DMS 273 treated with DMSO at 0.1 percent for 48 hours (cell line): ENCODE measurements around the gene PCDHA11.
"Not testable (repeated sequence)": the region's sequence is repeated elsewhere in the genome, so short reads cannot be mapped to it uniquely, and the experiment has no call there.

Experiments used
- DNase-seq: peaks from one replicate; lab custom pipeline; 2025; lab: John Stamatoyannopoulos, UW

The PCDHA11 gene

DNA sequence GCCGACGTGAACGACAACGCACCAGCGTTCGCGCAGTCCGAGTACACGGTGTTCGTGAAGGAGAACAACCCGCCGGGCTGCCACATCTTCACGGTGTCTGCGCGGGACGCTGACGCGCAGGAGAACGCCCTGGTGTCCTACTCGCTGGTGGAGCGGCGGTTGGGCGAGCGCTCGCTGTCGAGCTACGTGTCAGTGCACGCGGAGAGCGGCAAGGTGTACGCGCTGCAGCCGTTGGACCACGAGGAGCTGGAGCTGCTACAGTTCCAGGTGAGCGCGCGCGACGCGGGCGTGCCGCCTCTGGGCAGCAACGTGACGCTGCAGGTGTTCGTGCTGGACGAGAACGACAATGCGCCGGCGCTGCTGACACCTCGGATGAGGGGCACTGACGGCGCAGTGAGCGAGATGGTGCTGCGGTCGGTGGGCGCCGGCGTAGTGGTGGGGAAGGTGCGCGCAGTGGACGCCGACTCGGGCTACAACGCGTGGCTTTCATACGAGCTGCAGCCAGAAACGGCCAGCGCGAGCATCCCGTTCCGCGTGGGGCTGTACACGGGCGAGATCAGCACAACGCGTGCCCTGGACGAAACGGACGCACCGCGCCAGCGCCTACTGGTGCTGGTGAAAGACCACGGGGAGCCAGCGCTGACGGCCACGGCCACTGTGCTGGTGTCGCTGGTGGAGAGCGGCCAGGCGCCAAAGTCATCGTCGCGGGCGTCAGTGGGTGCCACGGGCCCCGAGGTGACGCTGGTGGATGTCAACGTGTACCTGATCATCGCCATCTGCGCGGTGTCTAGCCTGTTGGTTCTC is 18.7 kb upstream of the PCDHA11 start:
- DNase-seq = not testable (repeated sequence)

DNA sequence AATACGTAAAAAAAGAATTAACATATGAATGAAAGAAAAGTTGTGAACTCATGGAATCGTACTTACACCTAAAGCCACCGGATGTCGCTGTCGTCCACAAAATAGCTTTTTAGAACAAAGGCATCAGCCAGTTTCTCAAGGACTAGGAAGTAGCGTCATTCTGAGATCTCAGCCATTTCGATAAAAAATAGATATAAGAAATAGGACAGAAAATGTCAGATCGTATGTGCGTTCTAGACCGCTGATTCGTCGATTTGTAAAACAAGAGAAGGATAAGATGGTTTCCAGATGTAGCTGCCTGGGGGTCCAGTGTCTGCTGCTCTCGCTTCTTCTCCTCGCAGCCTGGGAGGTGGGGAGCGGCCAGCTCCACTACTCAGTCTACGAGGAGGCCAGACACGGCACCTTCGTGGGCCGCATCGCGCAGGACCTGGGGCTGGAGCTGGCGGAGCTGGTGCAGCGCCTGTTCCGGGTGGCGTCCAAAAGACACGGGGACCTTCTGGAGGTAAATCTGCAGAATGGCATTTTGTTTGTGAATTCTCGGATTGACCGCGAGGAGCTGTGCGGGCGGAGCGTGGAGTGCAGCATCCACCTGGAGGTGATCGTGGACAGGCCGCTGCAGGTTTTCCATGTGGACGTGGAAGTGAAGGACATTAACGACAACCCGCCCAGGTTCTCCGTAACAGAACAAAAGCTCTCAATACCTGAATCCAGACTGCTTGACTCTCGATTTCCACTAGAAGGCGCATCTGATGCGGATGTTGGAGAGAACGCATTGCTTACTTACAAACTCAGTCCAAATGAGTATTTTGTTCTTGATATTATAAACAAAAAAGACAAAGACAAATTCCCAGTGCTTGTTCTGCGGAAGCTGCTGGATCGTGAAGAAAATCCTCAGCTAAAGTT is 12.7 kb upstream of the PCDHA11 start, which contains the start of gene PCDHA10:
Gene PCDHA10 (plus strand): TSS at position 126 of the 903 bp plus-strand sequence. CDS start 152 bp downstream, at position 278.
- no peak for DNase-seq

DNA sequence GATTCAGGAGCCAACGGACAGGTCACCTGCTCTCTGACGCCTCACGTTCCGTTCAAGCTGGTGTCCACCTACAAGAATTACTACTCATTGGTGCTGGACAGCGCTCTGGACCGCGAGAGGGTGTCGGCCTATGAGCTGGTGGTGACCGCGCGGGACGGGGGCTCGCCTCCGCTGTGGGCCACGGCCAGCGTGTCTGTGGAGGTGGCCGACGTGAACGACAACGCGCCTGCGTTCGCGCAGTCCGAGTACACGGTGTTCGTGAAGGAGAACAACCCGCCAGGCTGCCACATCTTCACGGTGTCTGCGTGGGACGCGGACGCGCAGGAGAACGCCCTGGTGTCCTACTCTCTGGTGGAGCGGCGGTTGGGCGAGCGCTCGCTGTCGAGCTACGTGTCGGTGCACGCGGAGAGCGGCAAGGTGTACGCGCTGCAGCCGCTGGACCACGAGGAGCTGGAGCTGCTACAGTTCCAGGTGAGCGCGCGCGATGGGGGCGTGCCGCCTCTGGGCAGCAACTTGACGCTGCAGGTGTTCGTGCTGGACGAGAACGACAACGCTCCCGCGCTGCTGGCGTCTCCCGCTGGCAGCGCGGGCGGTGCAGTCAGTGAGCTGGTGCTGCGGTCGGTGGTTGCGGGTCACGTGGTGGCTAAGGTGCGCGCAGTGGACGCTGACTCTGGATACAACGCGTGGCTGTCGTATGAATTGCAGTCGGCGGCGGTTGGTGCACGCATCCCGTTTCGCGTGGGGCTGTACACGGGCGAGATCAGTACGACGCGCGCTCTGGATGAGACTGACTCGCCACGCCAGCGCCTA is 11.4 kb upstream of the PCDHA11 start:
- no peak for DNase-seq

DNA sequence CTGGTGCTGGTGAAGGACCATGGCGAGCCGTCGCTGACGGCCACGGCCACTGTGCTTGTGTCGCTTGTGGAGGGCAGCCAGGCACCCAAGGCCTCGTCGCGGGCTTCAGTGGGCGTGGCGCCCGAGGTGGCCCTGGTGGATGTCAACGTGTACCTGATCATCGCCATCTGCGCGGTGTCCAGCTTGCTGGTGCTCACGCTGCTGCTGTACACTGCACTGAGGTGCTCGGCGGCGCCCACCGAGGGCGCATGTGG is 10.8 kb upstream of the PCDHA11 start:
- no peak for DNase-seq

DNA sequence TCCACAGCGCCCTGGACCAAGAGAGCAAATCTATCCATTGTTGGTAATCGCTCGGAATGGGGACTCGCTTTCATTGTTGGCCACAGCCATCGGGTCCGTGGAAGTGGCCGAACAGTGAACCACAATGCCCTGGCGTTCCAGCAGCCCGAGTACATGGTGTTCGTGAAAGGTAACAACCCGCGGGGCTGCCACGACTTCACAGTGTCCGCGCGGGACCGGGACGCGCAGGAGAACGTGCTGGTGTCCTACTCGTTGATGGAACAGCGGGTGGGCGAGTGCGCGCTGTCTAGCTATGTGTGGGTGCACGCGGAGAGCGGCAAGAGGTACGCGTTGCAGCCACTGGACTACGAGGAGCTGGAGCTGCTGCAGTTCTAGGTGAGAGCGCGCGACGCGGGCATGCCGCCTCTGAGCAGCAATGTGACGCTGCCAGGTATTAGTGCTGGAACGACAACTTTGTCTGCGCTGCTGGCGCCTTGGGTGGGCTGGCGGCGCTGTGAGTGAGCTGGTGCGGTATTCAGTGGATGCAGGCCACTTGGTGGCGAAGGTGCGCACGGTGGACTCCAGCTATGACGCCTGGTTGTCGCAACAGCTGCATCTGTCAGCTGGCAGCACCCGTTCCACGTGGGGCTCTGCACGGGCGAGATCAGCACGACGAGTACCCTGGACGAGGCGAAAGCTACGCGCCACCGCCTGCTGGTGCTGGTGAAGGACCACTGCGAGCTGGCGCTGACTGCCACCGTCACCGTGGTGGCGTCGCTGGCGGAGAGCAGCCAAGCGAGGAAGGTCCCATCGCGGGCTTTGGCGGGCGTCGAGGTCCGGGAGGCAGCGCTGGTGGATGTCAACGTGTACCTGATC is 6.1 kb upstream of the PCDHA11 start:
- no peak for DNase-seq

DNA sequence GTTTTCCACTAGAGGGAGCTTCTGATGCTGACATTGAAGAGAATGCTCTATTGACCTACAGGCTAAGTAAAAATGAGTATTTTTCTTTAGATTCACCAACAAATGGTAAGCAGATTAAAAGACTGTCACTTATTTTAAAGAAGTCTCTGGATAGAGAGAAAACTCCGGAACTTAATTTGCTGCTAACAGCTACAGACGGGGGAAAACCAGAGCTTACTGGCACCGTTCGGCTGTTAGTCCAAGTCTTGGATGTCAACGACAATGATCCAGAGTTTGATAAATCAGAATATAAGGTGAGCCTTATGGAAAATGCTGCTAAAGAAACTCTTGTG is 764 bp downstream of the PCDHA11 start:
- DNase-seq = no peak

DNA sequence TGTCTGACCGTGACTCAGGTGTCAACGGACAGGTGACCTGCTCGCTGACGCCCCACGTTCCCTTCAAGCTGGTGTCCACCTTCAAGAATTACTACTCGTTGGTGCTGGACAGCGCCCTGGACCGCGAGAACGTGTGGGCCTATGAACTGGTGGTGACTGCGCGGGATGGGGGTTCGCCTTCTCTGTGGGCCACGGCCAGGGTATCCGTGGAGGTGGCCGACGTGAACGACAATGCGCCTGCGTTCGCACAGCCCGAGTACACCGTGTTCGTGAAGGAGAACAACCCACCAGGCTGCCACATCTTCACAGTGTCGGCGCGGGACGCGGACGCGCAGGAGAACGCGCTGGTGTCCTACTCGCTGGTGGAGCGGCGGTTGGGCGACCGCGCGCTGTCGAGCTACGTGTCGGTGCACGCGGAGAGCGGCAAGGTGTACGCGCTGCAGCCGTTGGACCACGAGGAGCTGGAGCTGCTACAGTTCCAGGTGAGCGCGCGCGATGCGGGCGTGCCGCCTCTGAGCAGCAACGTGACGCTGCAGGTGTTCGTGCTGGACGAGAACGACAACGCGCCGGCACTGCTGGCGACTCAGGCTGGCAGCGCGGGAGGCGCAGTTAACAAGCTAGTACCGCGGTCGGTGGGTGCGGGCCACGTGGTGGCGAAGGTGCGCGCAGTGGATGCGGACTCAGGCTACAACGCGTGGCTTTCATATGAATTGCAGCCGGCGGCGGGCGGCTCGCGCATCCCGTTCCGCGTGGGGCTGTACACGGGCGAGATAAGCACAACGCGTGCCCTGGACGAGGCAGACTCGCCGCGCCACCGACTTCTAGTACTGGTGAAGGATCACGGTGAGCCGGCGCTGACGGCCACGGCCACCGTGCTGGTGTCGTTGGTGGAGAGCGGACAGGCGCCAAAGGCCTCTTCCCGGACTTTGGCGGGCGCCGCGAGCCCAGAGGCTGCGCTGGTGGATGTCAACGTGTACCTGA is 1.8 kb downstream of the PCDHA11 start:
- no peak for DNase-seq

DNA sequence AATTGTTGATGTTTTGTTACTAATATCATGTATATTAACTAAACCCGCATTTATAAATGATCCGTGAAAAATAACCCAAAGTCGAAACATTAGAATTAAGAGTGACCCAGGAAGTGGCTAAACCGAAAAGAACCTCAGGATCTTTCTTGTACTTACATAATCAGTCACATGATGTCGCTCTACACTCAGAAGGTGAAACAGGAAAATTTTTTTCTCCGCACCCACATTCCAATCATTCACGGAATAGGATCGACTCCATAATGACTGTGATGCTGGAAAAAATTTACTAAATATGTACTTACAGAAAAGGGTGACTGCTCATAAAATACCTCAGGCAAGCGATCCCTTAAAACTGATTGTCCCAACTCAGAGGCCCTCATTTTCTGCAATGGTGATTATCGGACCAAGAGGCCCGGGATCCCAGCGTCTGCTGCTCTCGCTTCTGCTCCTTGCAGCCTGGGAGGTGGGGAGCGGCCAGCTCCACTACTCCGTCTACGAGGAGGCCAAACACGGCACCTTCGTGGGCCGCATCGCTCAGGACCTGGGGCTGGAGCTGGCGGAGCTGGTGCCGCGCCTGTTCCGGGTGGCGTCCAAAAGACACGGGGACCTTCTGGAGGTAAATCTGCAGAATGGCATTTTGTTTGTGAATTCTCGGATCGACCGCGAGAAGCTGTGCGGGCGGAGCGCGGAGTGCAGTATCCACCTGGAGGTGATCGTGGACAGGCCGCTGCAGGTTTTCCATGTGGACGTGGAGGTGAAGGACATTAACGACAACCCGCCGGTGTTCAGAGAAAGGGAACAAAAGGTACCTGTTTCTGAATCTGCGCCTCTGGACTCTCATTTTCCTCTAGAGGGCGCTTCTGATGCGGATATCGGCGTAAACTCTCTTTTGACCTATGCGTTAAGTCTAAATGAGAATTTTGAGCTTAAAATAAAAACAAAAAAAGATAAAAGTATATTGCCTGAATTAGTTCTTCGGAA is 6.6 kb downstream of the PCDHA11 start, which contains the start of gene PCDHA12:
Gene PCDHA12 (plus strand): TSS at position 224 of the 981 bp plus-strand sequence. CDS start 165 bp downstream, at position 389.
- DNase-seq = no peak

DNA sequence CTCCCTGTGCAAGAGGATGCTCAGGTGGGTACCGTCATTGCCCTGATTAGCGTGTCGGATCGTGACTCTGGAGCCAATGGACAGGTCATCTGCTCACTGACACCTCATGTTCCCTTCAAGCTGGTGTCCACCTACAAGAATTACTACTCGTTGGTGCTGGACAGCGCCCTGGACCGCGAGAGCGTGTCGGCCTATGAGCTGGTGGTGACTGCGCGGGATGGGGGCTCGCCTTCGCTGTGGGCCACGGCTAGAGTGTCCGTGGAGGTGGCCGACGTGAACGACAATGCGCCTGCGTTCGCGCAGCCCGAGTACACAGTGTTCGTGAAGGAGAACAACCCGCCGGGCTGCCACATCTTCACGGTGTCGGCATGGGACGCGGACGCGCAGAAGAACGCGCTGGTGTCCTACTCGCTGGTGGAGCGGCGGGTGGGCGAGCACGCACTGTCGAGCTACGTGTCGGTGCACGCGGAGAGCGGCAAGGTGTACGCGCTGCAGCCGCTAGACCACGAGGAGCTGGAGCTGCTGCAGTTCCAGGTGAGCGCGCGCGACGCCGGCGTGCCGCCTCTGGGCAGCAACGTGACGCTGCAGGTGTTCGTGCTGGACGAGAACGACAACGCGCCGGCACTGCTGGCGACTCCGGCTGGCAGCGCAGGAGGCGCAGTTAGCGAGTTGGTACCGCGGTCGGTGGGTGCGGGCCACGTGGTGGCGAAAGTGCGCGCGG is 7.9 kb downstream of the PCDHA11 start:
- DNase-seq = not testable (repeated sequence)

DNA sequence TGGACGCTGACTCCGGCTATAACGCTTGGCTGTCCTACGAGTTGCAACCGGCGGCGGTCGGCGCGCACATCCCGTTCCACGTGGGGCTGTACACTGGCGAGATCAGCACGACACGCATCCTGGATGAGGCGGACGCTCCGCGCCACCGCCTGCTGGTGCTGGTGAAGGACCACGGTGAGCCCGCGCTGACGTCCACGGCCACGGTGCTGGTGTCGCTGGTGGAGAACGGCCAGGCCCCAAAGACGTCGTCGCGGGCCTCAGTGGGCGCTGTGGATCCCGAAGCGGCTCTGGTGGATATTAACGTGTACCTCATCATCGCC is 8.5 kb downstream of the PCDHA11 start:
- no peak for DNase-seq

DNA sequence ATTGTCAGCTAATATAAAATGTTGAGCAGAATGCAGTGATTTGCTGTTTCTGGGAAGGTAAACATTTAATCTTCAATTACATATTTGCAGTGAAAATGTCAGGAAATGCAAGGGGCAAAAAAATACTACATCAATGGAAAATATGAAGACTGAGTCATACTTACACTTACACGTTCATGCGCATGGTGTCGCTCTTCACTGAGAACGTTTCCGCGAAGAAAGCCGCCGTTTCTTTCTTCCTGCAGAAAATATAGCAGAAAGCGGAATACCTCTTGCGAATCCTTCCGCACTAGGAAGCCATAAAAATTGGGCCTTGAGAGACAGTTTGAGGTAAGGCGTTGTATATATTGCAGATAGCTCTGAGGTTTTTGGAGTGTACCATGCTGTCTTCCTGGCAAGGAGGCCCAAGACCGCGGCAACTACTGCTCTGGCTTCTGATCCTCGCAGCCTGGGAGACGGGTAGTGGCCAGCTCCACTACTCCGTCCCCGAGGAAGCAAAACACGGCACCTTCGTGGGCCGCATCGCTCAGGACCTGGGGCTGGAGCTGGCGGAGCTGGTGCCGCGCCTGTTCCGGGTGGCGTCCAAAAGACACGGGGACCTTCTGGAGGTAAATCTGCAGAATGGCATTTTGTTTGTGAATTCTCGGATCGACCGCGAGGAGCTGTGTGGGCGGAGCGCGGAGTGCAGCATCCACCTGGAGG is 13.3 kb downstream of the PCDHA11 start, which contains the start of gene PCDHA13:
Gene PCDHA13 (plus strand): TSS at position 236 of the 702 bp plus-strand sequence. CDS start 145 bp downstream, at position 381.
- no peak for DNase-seq

DNA sequence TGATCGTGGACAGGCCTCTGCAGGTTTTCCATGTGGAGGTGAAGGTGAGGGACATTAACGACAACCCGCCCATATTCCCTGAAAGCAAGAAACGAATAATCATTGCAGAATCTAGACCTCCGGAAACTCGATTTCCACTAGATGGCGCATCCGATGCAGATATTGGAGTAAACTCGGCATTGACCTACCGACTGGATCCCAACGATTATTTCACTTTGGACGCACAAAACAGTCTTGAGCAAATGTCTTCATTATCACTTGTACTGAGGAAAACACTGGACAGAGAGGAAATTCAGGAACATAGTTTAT is 13.8 kb downstream of the PCDHA11 start:
- no peak for DNase-seq

DNA sequence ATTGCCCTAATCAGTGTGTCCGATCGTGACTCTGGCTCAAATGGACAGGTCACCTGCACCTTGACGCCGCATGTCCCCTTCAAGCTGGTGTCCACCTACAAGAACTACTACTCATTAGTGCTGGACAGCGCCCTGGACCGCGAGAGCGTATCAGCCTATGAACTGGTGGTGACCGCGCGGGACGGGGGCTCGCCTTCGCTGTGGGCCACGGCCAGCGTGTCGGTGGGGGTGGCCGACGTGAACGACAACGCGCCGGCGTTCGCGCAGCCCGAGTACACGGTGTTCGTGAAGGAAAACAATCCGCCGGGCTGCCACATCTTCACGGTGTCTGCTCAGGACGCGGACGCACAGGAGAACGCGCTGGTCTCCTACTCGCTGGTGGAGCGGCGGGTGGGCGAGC is 14.6 kb downstream of the PCDHA11 start:
- no peak for DNase-seq

DNA sequence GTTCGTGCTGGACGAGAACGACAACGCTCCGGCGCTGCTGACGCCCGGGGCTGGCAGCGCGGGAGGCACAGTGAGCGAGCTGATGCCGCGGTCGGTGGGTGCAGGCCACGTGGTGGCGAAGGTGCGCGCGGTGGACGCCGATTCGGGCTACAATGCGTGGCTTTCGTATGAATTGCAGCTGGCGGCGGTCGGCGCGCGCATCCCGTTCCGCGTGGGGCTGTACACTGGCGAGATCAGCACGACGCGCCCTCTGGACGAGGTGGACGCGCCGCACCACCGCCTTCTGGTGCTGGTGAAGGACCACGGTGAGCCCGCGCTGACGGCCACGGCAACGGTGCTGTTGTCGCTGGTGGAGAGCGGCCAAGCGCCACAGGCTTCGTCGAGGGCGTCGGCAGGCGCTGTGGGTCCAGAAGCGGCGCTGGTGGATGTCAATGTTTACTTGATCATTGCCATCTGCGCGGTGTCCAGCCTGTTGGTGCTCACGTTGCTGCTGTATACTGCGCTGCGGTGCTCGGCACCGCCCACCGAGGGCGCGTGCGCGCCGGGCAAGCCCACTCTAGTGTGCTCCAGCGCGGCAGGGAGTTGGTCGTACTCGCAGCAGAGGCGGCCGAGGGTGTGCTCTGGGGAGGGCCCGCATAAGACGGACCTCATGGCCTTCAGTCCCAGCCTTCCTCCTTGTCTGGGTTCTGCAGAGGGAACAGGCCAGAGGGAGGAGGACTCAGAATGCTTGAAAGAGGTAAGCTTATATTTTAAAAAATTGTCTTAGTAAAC is 15.4 kb downstream of the PCDHA11 start:
- no peak for DNase-seq

DNA sequence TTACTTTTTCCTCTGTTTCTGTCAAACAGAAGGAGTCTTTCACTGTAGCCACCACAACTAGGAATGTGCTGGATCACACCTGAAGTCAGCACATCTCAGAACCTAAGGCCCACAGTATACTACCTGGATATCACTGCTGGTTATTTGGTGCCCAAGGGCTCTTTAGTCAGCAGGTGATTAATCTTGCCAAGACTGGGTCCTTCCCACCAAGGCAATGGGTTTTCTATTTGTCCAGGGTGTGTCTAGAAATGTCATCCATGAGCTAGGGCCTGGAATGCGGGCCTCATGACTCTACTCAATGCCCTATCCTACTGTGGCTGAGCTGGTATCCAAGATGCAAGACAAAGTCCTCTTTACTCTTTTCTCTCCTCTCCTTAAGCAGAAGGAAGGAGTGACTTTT is 47.6 kb downstream of the PCDHA11 start:
- no peak for DNase-seq
